DOHH2 (cell line): ENCODE results near the gene BCAP31.

Experiments used
- H3F3A ChIP-seq: fragments of 200-600 bp; sonication (generic), shearing (Covaris generic); 2 replicates; pipeline ENCODE4 v1.6.0; 2016; ENCODE audit warnings: antibody characterized with exemption, mild to moderate bottlenecking; ENCODE audit not compliant: control insufficient read depth, insufficient read depth
- H3K27ac ChIP-seq: fragments of 200-600 bp; sonication (generic); 2 replicates; pipeline ENCODE4 v1.5.1; 2014; ENCODE audit warnings: low read depth, mild to moderate bottlenecking, low read length, moderate library complexity
- H3K27me3 ChIP-seq: fragments of 200-600 bp; sonication (generic); 2 replicates; pipeline ENCODE4 v1.6.1; 2014; ENCODE audit warnings: mild to moderate bottlenecking, low read length, mixed read lengths; ENCODE audit not compliant: control insufficient read depth
- H3K36me3 ChIP-seq: fragments of 200-600 bp; sonication (generic); 2 replicates; pipeline ENCODE4 v1.6.1; 2014; ENCODE audit warnings: mild to moderate bottlenecking, low read length, moderate library complexity, mixed read lengths; ENCODE audit not compliant: control insufficient read depth
- H3K4me1 ChIP-seq: fragments of 200-600 bp; sonication (generic); 2 replicates; pipeline ENCODE4 v1.6.1; 2014; ENCODE audit warnings: mild to moderate bottlenecking, low read length, mixed read lengths; ENCODE audit not compliant: control insufficient read depth
- H3K4me2 ChIP-seq: fragments of 200-600 bp; sonication (generic); 2 replicates; pipeline ENCODE4 v1.6.0; 2014; ENCODE audit warnings: mild to moderate bottlenecking, low read length, moderate library complexity
- H3K4me3 ChIP-seq: fragments of 200-600 bp; sonication (generic); 2 replicates; pipeline ENCODE4 v1.5.1; 2014; ENCODE audit warnings: mild to moderate bottlenecking, low read length, mixed read lengths
- H3K79me2 ChIP-seq: fragments of 200-600 bp; sonication (generic); 2 replicates; pipeline ENCODE4 v1.6.1; 2014; ENCODE audit warnings: mild to moderate bottlenecking, low read length, mixed read lengths; ENCODE audit not compliant: control insufficient read depth
- H3K9me2 ChIP-seq: fragments of 200-600 bp; sonication (generic); replicated peaks from 2 replicates; pipeline ENCODE4 v1.6.1; 2014; ENCODE audit warnings: mild to moderate bottlenecking, low read length, mixed read lengths; ENCODE audit not compliant: control insufficient read depth
- H3K9me3 ChIP-seq: fragments of 200-600 bp; sonication (generic); 2 replicates; pipeline ENCODE4 v1.6.1; 2014; ENCODE audit warnings: antibody characterized with exemption, low read length, mixed read lengths; ENCODE audit not compliant: control insufficient read depth, insufficient read depth
- H4K20me1 ChIP-seq: fragments of 200-600 bp; sonication (generic); 2 replicates; pipeline ENCODE4 v1.6.0; 2014; ENCODE audit warnings: low read depth, mild to moderate bottlenecking, antibody characterized with exemption, low read length, moderate library complexity; ENCODE audit not compliant: control insufficient read depth, insufficient read depth
- CTCF ChIP-seq: fragments of 200-600 bp; sonication (generic); IDR thresholded peaks from one replicate; pipeline ENCODE4 v1.5.1; 2014; ENCODE audit warnings: antibody characterized with exemption, mild to moderate bottlenecking, low read depth, low read length; ENCODE audit not compliant: poor library complexity, severe bottlenecking
- EZH2phosphoT487 ChIP-seq: fragments of 200-600 bp; sonication (generic); IDR thresholded peaks from 2 replicates; pipeline ENCODE4 v1.6.1; 2017; ENCODE audit warnings: borderline replicate concordance, mild to moderate bottlenecking, antibody characterized with exemption, low read length, moderate library complexity, mixed read lengths

The BCAP31 gene

GRCh38 chrX:153651540-153652079 is 72.6 kb downstream of the BCAP31 start:
- TF ChIP-seq EZH2phosphoT487 (no peak), CTCF (peak; percentile 29)
- no peaks in the 10 kb centered on the region for H3K4me1 ChIP-seq
- no peak overlapping the region for H3K4me3 ChIP-seq
- H3K9me3 ChIP-seq: no peaks in the 10 kb centered on the region
- no peaks in the 10 kb centered on the region for H3K36me3 ChIP-seq
- no peaks in the 10 kb centered on the region for H3K9me2 ChIP-seq
- no peaks in the 10 kb centered on the region for H3F3A ChIP-seq
- no peaks in the 10 kb centered on the region for H4K20me1 ChIP-seq
- H3K4me2 ChIP-seq: no peak overlapping the region
- no peak overlapping the region for H3K27ac ChIP-seq
- H3K27me3 ChIP-seq: 0 out of 2 replicates have a peak, but pooled peaks cover 2% of the 10 kb centered on the region
- no peaks in the 10 kb centered on the region for H3K79me2 ChIP-seq

- H3K4me2 ChIP-seq: no peak overlapping the region
- no peak overlapping the region for H3K27ac ChIP-seq
- TF ChIP-seq EZH2phosphoT487 (no peak), CTCF (no peak)
- no peak overlapping the region for H3K4me3 ChIP-seq
- no peaks in the 10 kb centered on the region for H4K20me1 ChIP-seq
- H3K36me3 ChIP-seq: no peaks in the 10 kb centered on the region
- H3K27me3 ChIP-seq: peaks cover 8% of the 10 kb centered on the region; the same call in 1 of the 2 replicates
- no peaks in the 10 kb centered on the region for H3K4me1 ChIP-seq
- H3F3A ChIP-seq: no peaks in the 10 kb centered on the region
- no peaks in the 10 kb centered on the region for H3K9me3 ChIP-seq
- no peaks in the 10 kb centered on the region for H3K9me2 ChIP-seq
- no peaks in the 10 kb centered on the region for H3K79me2 ChIP-seq
Measured at GRCh38 chrX:153650959-153651358, 73.2 kb downstream of the BCAP31 start.
